Activated naive CD8-positive, alpha-beta T cell treated with anti-CD3 and anti-CD28 coated beads for 36 hours (primary cell): ENCODE data around the gene CETN1. TPM values are rescaled to one million over a fixed set of nuclear protein-coding genes. Genes with fewer than 3 reads are reported as not detected.

Experiments used
- DNase-seq: peaks from one replicate; pipeline ENCODE4 v3.0.0; 2021
- H3K27ac Mint-ChIP-seq: one replicate; pipeline ENCODE4 v1.8.0; 2022; ENCODE audit warnings: mild to moderate bottlenecking, moderate library complexity, mixed read lengths
- H3K27me3 Mint-ChIP-seq: one replicate; pipeline ENCODE4 v1.8.0; 2022; ENCODE audit warnings: mild to moderate bottlenecking, mixed read lengths
- H3K36me3 Mint-ChIP-seq: one replicate; pipeline ENCODE4 v1.8.0; 2021; ENCODE audit warnings: mild to moderate bottlenecking, mixed read lengths
- H3K4me1 Mint-ChIP-seq: one replicate; pipeline ENCODE4 v1.8.0; 2021; ENCODE audit warnings: mixed read lengths
- H3K4me3 Mint-ChIP-seq: one replicate; pipeline ENCODE4 v1.8.0; 2022; ENCODE audit warnings: mild to moderate bottlenecking, moderate library complexity, mixed read lengths
- H3K9me3 Mint-ChIP-seq: one replicate; pipeline ENCODE4 v1.8.0; 2022; ENCODE audit warnings: mixed read lengths
- total RNA-seq, 2 experiments: library from RNA; stranded (reverse); gene quantifications; one replicate each; pipeline ENCODE4 v1.2.3, GENCODE V29; 2021

CETN1 gene
- total RNA-seq, 2 experiments from 2014 or later = not detected

DNA sequence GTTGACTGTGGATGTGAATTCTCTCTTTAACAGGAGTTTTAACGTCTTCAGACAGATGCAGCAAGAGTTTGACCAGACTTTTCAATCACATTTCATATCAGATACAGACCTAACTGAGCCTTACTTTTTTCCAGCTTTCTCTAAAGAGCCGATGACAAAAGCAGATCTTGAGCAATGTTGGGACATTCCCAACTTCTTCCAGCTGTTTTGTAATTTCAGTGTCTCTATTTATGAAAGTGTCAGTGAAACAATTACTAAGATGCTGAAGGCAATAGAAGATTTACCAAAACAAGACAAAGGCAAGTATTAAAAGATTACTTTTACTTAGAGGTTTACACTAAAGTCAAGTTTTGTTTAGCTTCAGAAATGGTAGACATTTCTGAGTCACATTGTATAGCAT, 47.1 kb downstream of the CETN1 start:
- Mint-ChIP-seq H3K27me3 (peaks cover 4% of the 10 kb centered on the region), H3K36me3 (no peaks in the 10 kb centered on the region), H3K27ac (no peak overlapping the region), H3K4me3 (no peak overlapping the region), H3K4me1 (peaks cover 5% of the 10 kb centered on the region), H3K9me3 (no peaks in the 10 kb centered on the region)
- no peak for DNase-seq

DNA sequence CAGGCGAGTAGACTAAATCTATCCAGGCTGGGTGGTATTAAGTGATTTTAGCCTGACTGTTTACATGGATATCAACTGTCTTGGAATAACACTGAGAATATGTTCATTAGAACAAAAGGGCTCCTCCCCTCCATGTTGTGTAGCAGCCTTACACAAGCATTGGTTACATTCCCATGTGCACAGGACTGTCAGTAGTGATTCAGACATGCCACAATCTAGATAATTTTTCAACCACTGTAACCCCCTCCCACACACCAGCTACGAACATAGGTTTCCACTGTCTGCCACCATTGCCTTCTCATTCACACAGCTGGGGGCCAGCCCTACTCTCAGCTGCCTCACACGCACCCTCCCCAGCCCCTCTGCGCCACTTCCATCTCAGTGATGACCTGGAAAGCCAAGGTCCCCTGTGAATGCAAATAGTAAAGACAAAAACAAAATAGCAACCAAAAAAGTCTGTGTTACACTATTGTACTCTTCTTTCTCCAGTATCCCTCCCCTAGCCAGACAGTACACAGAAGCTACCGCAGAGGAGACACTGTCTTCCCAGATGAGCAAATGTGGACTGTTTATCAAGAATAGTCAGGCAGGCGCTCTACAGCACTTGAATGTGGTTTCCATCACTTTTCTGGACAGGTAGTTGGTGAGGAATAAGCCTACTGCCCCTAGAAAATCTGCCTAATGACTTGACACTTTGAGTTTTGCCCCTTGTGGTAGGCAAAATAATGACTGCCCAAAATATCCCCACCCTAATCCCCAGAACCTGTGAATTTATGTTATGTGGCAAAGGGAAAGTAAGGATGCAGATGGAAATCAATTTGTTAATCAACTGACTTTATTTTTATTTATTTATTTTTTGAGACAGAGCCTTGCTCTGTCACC, 49.3 kb downstream of the CETN1 start:
- H3K27me3 Mint-ChIP-seq = no peaks in the 10 kb centered on the region
- peaks cover 4% of the 10 kb centered on the region for H3K4me1 Mint-ChIP-seq
- peak; percentile 3 for DNase-seq

GRCh38 chr18:631560-631959, 51.4 kb downstream of the CETN1 start:
- Mint-ChIP-seq H3K4me3 (no peak overlapping the region), H3K27ac (no peak overlapping the region), H3K4me1 (peaks cover 4% of the 10 kb centered on the region), H3K36me3 (no peaks in the 10 kb centered on the region), H3K9me3 (no peaks in the 10 kb centered on the region), H3K27me3 (no peaks in the 10 kb centered on the region)
- no peak for DNase-seq

More for the DNA sequence above, 49.3 kb downstream of the CETN1 start:
- Mint-ChIP-seq H3K36me3 (no peaks in the 10 kb centered on the region), H3K27ac (no peak overlapping the region), H3K4me3 (no peak overlapping the region), H3K9me3 (no peaks in the 10 kb centered on the region)

Other genes starting within 250 kb of the CETN1 start
- gene COLEC12, start 79.7 kb upstream of the CETN1 start, total RNA-seq = not detected
- not detected for gene CLUL1, start 16.6 kb downstream of the CETN1 start, total RNA-seq
- gene TYMS, start 77.3 kb downstream of the CETN1 start, total RNA-seq = 100 to 1,000 TPM; 364 to 369 TPM
- gene ENOSF1, start 132.2 kb downstream of the CETN1 start, total RNA-seq = 10 to 100 TPM; 61.7 to 75.2 TPM
- gene YES1, start 231.9 kb downstream of the CETN1 start, total RNA-seq = 10 to 100 TPM; 29.0 to 32.2 TPM